ENCODE results near the gene SSC4D. TPM values are rescaled to one million over a fixed set of nuclear protein-coding genes. Genes with fewer than 3 reads are reported as not detected.
"Not testable (repeated sequence)": the region's sequence is repeated elsewhere in the genome, so short reads cannot be mapped to it uniquely, and the experiment has no call there.

The SSC4D gene
- total RNA-seq, 1 experiment from 2014 or later: 0.29 TPM

DNA sequence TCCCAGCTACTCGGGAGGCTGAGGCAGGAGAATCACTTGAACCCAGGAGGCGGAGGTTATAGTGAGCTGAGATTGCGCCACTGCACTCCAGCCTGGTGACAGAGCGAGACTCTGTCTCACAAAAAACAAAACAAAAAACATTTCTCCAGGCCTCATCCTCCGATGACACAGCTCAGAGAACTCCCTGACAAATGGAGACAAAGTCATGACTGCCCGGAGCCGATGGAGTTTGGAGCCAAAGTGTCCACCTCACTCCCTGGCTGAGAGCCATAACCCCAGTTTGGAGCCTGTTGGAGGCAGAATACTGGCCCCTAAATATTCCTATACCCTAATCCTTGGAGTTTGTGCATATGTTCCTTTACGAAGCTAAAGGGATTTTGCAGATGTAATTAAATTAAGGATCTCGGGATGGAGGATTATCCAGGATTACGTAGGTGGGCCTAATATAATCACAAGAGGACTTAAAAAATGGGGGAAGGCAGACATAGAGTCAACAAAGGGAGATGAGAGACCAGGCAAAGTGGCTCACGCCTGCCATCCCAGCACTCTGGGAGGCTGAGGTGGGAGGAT lies 22.7 kb downstream of the SSC4D start:
- DNase-seq (ENCODE audit: low read depth): peak; percentile 34

GRCh38 chr7:76383089-76383944 lies 26.2 kb downstream of the SSC4D start:
- no peak for DNase-seq (ENCODE audit: low read depth)

DNA sequence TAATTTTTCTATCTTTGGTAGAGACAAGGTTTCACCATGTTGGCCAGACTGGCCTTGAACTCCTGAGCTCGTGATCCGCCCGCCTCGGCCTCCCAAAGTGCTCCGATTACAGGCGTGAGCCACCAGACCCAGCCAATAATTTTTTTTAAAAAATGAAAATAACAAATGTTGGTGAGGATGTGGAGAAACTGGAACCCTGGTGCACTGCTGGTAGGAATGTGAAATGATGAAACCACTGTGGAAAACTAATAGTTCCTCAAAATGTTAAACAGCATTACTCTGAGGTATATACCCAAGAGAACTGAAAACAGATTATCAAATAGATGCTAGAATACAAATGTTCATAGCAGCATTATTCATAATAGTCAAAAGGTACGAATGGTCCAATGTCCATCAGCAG lies 27.7 kb downstream of the SSC4D start:
- no peak for DNase-seq (ENCODE audit: low read depth)

GRCh38 chr7:76380623-76380966 lies 28.9 kb downstream of the SSC4D start:
- peak; percentile 42 for DNase-seq (ENCODE audit: low read depth)

DNA sequence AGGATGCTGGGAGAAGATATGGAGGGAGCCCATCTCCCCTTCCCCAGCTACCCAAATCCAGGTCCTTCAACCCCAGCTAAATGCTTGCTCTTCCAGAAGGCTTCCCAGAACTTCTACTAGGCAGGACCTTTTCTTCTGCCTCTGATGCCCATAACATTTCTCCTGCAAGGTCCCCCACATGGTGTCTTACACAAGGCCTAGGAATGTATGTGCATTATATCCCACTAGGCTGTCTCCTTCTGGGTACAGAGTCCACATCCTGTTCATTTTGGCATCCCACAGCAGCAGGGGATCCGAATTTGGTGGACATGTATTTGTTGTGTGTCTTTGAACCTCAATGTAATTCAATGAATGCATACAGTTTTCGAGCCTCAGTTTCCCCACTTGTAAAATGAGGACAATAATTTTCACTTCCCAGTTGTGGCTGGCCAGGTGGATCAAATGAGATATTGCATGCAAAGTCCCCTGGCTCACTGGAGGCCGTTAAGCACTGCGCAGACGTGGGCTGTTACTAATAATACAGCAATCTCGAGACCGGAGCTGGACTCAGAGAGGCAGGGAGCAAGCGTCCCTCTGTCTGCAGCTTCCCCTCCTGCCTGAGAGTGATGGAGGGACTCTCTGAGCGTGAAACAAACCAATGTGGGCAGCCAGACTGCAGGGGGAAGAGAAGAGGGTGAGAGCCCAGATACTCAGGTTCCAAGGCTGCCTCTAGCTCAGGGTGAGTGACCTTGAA lies 32.1 kb downstream of the SSC4D start:
- DNase-seq (ENCODE audit: low read depth): no peak

- no peak for DNase-seq (ENCODE audit: low read depth)
These were observed 34.2 kb downstream of the SSC4D start for GRCh38 chr7:76375251-76375650.

- DNase-seq (ENCODE audit: low read depth): peak; percentile 35
These were observed 36.3 kb downstream of the SSC4D start for GRCh38 chr7:76372984-76373833.

DNA sequence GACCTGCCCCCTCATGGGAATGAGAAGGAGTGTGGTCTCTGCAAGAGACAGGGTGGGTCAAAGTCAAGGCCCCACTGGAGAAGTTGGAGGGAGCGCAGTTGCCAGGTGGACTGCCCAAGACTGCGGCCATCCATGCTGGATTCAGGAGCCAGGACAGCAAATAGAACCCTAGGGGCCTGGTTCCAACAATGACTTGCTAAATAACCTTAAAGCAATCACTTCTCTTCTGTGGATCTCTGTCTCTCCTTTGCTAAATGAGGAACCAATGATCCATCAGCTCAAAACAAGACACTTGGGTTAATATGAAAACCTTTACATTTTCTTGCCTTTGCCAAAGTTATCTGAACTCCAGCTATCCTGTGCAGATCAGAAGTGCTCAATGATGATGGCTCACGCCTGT lies 38.1 kb downstream of the SSC4D start:
- DNase-seq (ENCODE audit: low read depth): no peak

DNA sequence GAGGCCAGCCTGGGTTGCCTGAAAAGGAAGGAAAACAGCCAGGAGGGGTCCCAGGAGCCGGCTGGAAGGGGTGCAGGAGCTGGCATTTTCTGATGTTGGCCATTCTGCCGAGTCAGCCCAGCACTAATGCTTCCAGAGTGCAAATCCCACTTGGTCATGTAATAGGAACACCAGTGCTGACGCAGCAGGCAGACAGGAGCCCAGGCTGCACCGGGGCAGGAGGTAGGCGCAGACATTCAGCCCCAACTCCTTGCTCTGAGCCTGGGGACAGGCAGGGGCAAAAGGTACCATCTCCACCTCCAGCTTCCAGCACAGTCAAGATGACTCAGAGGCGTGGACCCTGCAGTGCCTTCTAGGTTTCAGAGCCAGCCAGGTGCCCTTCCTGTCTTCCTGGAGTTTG lies 40.5 kb downstream of the SSC4D start:
- DNase-seq (ENCODE audit: low read depth): no peak

DNA sequence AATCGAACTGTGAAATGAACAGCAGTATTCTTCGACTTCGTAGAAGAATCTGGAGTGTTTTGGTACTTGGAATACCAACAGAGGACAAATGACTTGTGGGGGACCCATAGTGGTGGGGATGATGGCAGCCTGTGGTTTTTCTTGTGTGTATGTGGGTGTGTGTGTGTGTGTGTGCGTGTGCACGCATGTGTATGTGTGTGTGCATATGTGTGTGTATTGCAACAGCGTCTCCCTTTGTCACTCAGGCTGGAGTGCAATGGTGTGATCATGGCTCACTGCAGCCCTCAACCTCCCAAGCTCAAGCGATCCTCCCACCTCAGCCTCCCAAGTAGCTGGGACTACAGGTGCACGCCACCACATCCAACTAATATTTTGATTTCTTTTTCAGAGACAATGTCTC lies 41.3 kb downstream of the SSC4D start:
- DNase-seq (ENCODE audit: low read depth): no peak

DNA sequence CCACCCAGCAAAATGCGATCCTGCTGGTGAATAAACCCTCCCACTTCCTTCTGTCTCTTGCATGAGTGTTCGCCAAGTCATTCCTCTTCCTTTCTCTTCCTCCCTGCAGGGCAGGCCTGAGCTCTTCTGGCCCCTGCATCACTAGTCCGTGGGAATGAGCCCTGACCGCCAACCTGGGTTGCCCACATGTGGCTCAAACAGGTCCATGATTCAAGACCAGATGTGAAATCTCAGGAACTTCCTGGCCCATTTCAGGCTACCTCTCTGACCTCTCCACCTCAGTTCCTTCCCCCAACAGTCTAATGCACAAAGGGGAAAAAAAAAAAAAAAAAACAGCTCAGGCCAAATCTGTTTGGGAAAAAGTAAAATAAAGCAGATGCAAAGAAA lies 45.3 kb downstream of the SSC4D start:
- DNase-seq (ENCODE audit: low read depth): peak; percentile 79

DNA sequence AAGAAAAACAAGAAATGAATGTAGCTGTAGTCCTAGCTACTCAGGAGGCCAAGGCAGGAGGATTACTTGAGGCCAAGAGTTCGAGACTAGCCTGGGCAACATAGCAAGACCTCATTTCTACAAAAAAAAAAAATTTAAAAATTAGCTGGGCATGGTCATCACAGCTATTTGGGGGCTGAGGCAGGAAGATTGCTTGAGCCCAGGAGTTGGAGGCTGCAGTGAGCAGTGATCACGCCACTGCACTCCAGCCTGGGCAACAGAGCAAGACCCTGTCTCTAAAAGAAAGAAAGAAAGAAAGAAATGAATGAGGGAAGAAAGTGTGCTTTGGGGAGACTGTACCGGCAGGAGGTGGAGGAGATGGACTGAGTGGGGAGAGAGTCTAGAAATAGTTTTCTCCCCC lies 45.7 kb downstream of the SSC4D start:
- DNase-seq (ENCODE audit: low read depth): not testable (repeated sequence)

GRCh38 chr7:76359978-76360638 lies 49.4 kb downstream of the SSC4D start:
- no peak for DNase-seq (ENCODE audit: low read depth)

DNA sequence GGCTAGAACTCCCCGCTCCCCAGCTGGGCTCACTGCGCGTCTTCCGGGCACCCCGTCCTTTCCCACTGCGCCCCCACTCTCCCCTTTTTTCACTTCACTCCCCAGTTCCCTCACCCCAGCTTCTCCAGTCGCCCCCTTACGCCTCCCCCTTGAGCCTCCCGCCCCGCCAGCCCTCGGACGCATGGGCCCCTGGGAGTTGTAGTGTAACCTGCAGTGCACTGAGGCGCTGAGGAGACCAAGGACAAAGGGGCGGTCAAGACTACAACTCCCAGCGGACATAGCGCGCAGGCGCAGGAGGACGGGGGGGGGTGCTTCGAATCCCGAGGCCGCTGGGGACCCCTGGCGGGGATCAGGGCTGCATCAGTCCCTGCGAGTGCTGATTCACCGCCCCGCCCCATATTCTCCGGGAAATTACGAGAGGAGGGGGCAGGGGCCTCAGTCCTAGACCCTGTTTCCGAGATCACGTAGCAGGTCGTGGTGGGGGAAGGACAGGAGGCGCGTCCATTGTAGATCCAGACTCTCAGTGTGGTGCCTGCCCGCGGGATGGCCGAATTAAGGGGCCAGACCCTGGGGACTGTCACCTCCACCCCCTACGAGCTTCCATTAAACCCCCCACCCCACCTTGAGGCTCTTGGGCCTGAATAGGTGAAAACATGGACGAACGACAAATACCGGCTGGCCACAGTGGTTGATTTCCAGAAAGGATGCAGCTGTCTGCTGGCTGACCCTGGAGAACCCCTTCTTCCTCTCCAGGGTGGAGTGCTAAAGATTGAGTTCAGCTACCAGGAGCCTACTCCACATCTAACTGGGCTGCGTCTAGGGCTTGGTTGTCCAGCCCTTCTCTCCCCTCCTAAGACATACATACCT lies 50.2 kb downstream of the SSC4D start:
- peak; percentile 100 for DNase-seq (ENCODE audit: low read depth)

GRCh38 chr7:76358481-76359110 lies 50.9 kb downstream of the SSC4D start, which contains the start of gene YWHAG:
TSS of gene YWHAG (minus strand) at chr7:76358991. CDS start at chr7:76358808, 183 bp downstream.
- DNase-seq (ENCODE audit: low read depth): peak; percentile 89

DNA sequence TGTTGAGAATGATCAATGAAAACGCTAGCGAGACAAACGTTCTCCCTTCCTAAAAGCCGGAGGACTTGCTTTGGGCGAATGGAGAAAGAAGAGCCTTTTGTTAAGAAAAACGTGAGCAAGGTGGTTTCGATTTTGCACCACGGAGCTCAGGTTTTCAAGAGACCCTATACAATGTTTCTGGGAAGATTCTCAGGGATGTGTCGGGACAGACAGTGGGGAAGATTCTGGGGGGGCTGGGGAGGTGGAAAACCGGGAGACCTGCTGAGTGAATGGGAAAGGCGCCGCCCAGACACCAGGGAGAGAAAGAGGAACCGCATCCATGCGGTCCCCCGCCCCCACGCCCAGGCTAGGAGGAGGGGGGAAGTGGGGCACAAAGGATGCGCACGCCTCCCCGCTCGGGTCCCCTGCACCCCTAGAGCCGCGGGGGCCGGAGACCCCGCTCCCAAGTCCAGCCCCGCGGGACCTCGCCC lies 51.5 kb downstream of the SSC4D start:
- peak; percentile 49 for DNase-seq (ENCODE audit: low read depth)

- DNase-seq (ENCODE audit: low read depth): peak; percentile 27
These were observed 52.0 kb downstream of the SSC4D start for GRCh38 chr7:76357475-76358010.

DNA sequence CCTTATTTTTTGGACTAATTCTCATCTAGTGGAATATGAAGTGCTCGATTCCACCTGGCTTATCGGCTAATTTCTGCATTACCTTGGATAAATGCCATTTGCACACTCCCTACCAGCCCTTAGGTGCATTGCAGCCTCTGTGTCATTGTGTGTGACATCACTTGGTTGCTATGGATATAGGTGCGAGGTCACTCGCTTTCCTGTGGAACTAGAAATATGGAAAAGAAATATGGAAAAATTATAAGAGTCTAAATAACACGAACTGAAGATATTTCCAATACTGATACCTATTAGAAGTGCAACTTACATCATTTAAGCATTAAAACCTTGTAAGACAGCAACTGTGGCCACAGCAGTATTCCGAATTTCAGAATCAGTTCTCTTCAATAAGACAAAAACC lies 52.7 kb downstream of the SSC4D start:
- DNase-seq (ENCODE audit: low read depth): peak; percentile 53

GRCh38 chr7:76356115-76356514 lies 53.4 kb downstream of the SSC4D start:
- DNase-seq (ENCODE audit: low read depth): no peak

Data from LHCN-M2 (cell line).